Prostate gland (tissue), 2 donors: ENCODE results near the gene PADI1.

Experiments
- POLR2A ChIP-seq: fragments of 450-650 bp; IDR thresholded peaks from one replicate; pipeline ENCODE4 v1.6.1; 2016; ENCODE audit warnings: antibody characterized with exemption, mild to moderate bottlenecking
- POLR2AphosphoS5 ChIP-seq: sonication (generic); formaldehyde crosslinking; IDR thresholded peaks from one replicate; pipeline ENCODE4 v1.6.1; 2017; ENCODE audit warnings: antibody characterized with exemption
- TF ChIP-seq, protein P1 (sequence below), 4 experiments: fragments of 200-600 bp in 2 of 4; fragments of 450-650 bp in 2 of 4; sonication (generic) in 2 of 4; IDR thresholded peaks; 1 replicate in 3 of 4; 2 replicates in 1 of 4; pipeline ENCODE4 v1.5.1; 2016 to 2019; ENCODE audit warnings: antibody characterized with exemption in 4 of 4, mild to moderate bottlenecking in 2 of 4, moderate library complexity in 2 of 4

GRCh38 chr1:17230106-17230505 is 25.2 kb downstream of the PADI1 start:
- TF ChIP-seq, protein P1, sequence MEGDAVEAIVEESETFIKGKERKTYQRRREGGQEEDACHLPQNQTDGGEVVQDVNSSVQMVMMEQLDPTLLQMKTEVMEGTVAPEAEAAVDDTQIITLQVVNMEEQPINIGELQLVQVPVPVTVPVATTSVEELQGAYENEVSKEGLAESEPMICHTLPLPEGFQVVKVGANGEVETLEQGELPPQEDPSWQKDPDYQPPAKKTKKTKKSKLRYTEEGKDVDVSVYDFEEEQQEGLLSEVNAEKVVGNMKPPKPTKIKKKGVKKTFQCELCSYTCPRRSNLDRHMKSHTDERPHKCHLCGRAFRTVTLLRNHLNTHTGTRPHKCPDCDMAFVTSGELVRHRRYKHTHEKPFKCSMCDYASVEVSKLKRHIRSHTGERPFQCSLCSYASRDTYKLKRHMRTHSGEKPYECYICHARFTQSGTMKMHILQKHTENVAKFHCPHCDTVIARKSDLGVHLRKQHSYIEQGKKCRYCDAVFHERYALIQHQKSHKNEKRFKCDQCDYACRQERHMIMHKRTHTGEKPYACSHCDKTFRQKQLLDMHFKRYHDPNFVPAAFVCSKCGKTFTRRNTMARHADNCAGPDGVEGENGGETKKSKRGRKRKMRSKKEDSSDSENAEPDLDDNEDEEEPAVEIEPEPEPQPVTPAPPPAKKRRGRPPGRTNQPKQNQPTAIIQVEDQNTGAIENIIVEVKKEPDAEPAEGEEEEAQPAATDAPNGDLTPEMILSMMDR (IDR thresholded peaks at IDR 0.05), result no peak
- TF ChIP-seq POLR2A, result no peak
- TF ChIP-seq POLR2AphosphoS5, result no peak
